Smooth muscle cell (in vitro differentiated cells): Measurements from ENCODE around the gene GIGYF2. TPM values are rescaled to one million over a fixed set of nuclear protein-coding genes. Genes with fewer than 3 reads are reported as not detected.

Experiments used
- DNase-seq: peaks from one replicate; lab custom pipeline; 2025; ENCODE audit not compliant: unreplicated experiment; lab: John Stamatoyannopoulos, UW
- H2AFZ ChIP-seq: fragments of 200-600 bp; sonication (generic); 2 replicates; pipeline ENCODE4 v1.6.0; 2016; ENCODE audit warnings: antibody characterized with exemption, low read depth, mild to moderate bottlenecking
- H3F3A ChIP-seq: fragments of 200-600 bp; sonication (generic); 2 replicates; pipeline ENCODE4 v1.6.0; 2017; ENCODE audit warnings: antibody characterized with exemption, low read depth
- H3K27ac ChIP-seq: fragments of 200-600 bp; sonication (generic); 2 replicates; pipeline ENCODE4 v1.5.1; 2016; ENCODE audit warnings: low read depth, mild to moderate bottlenecking
- H3K27me3 ChIP-seq: fragments of 200-600 bp; sonication (generic); 2 replicates; pipeline ENCODE4 v1.6.1; 2016; ENCODE audit warnings: low read depth, mild to moderate bottlenecking
- H3K36me3 ChIP-seq: fragments of 200-600 bp; sonication (generic); 2 replicates; pipeline ENCODE4 v1.5.1; 2016; ENCODE audit warnings: low read depth
- H3K4me1 ChIP-seq: fragments of 200-600 bp; sonication (generic); 2 replicates; pipeline ENCODE4 v1.5.1; 2016; ENCODE audit warnings: low read depth
- H3K4me2 ChIP-seq: fragments of 200-600 bp; sonication (generic); 2 replicates; pipeline ENCODE4 v1.6.0; 2016; ENCODE audit warnings: mild to moderate bottlenecking
- H3K4me3 ChIP-seq: fragments of 200-600 bp; sonication (generic); 2 replicates; pipeline ENCODE4 v1.5.1; 2016; ENCODE audit warnings: mild to moderate bottlenecking
- H3K79me2 ChIP-seq: fragments of 200-600 bp; sonication (generic); 2 replicates; pipeline ENCODE4 v1.6.0; 2016; ENCODE audit warnings: low read depth, mild to moderate bottlenecking
- H3K9ac ChIP-seq: fragments of 200-600 bp; sonication (generic); 2 replicates; pipeline ENCODE4 v1.6.0; 2016; ENCODE audit warnings: low read depth
- H3K9me3 ChIP-seq: fragments of 200-600 bp; sonication (generic); replicated peaks from 2 replicates; pipeline ENCODE4 v1.5.1; 2016; ENCODE audit warnings: low read depth
- H4K20me1 ChIP-seq: fragments of 200-600 bp; sonication (generic); 2 replicates; pipeline ENCODE4 v1.6.0; 2016; ENCODE audit warnings: low read depth
- CTCF ChIP-seq: fragments of 200-600 bp; sonication (generic); IDR thresholded peaks from 2 replicates; pipeline ENCODE4 v1.5.1; 2017; ENCODE audit warnings: borderline replicate concordance, mild to moderate bottlenecking, antibody characterized with exemption; ENCODE audit not compliant: insufficient read depth, poor library complexity, severe bottlenecking
- WGBS: methylation state at CpG from one replicate; pipeline ENCODE4 v1.1.7; 2016; ENCODE audit warnings: low lambda C conversion rate; 5-methylcytosine and 5-hydroxymethylcytosine counted together
- polyA plus RNA-seq: library from polyadenylated mRNA; unstranded; fragments of >200 nt; fragmentation: Nextera tagmentation; extraction: Ambion mirVana; gene quantifications from 2 replicates; pipeline ENCODE4 v1.2.1, GENCODE V29; 2016
- total RNA-seq: library from RNA; depleted of rRNA; stranded (reverse); fragments of >200 nt; gene quantifications from 2 replicates; pipeline ENCODE4 v1.2.3, GENCODE V29; 2014

The GIGYF2 gene
- total and polyA plus RNA-seq, 2 experiments from 2014 or later: 16.2 to 57.6 TPM

- Histone ChIP-seq H3K36me3 (no peaks in the 10 kb centered on the region), H3K9me3 (no peaks in the 10 kb centered on the region), H3K27me3 (peaks cover 29% of the 10 kb centered on the region), H3K79me2 (no peaks in the 10 kb centered on the region), H3K4me3 (peak overlapping the region; percentile 44), H3F3A (no peaks in the 10 kb centered on the region), H4K20me1 (no peaks in the 10 kb centered on the region), H3K27ac (no peak overlapping the region), H3K4me1 (peaks cover 5% of the 10 kb centered on the region), H3K9ac (no peak overlapping the region), H3K4me2 (peak overlapping the region; percentile 83), H2AFZ (no peak overlapping the region)
- DNase-seq: no peak
- no peak for TF ChIP-seq CTCF
- 7% methylated on average over 85 of the region's 119 CpGs for WGBS
These were observed 179.2 kb downstream of the GIGYF2 start for GRCh38 chr2:232876161-232876977.

- TF ChIP-seq CTCF: no peak
- Histone ChIP-seq H3K9me3 (no peaks in the 10 kb centered on the region), H3K4me1 (peaks cover 5% of the 10 kb centered on the region), H3K36me3 (no peaks in the 10 kb centered on the region), H3F3A (no peaks in the 10 kb centered on the region), H3K79me2 (no peaks in the 10 kb centered on the region), H3K27me3 (peaks cover 29% of the 10 kb centered on the region), H2AFZ (no peak overlapping the region), H3K9ac (no peak overlapping the region), H3K4me2 (peak overlapping the region; percentile 83), H3K27ac (no peak overlapping the region), H3K4me3 (peak overlapping the region; percentile 44), H4K20me1 (no peaks in the 10 kb centered on the region)
- WGBS: 41% methylated on average over 20 of the region's 21 CpGs
- no peak for DNase-seq
These were observed 179.9 kb downstream of the GIGYF2 start for GRCh38 chr2:232876978-232877441.

GRCh38 chr2:232877940-232878511, 180.9 kb downstream of the GIGYF2 start:
- peaks cover 5% of the 10 kb centered on the region for H3K4me1 ChIP-seq
- WGBS: 94% methylated on average over 13 of the region's 13 CpGs
- DNase-seq: no peak

More at GRCh38 chr2:232877940-232878511, 180.9 kb downstream of the GIGYF2 start:
- Histone ChIP-seq H3F3A (no peaks in the 10 kb centered on the region), H3K9ac (no peak overlapping the region), H3K36me3 (no peaks in the 10 kb centered on the region), H3K4me2 (no peak overlapping the region), H3K4me3 (no peak overlapping the region), H2AFZ (no peak overlapping the region), H3K79me2 (no peaks in the 10 kb centered on the region), H3K27me3 (peaks cover 29% of the 10 kb centered on the region), H3K27ac (no peak overlapping the region), H4K20me1 (no peaks in the 10 kb centered on the region), H3K9me3 (no peaks in the 10 kb centered on the region)
- no peak for TF ChIP-seq CTCF
